ENCODE measurements around the gene EEPD1. TPM values are rescaled to one million over a fixed set of nuclear protein-coding genes. Genes with fewer than 3 reads are reported as not detected.
A peak's percentile ranks its signal among the peaks of the same experiment; 100 is the strongest.

The EEPD1 gene
- total RNA-seq, 1 donor from 2014 or later = 10.0 TPM

DNA sequence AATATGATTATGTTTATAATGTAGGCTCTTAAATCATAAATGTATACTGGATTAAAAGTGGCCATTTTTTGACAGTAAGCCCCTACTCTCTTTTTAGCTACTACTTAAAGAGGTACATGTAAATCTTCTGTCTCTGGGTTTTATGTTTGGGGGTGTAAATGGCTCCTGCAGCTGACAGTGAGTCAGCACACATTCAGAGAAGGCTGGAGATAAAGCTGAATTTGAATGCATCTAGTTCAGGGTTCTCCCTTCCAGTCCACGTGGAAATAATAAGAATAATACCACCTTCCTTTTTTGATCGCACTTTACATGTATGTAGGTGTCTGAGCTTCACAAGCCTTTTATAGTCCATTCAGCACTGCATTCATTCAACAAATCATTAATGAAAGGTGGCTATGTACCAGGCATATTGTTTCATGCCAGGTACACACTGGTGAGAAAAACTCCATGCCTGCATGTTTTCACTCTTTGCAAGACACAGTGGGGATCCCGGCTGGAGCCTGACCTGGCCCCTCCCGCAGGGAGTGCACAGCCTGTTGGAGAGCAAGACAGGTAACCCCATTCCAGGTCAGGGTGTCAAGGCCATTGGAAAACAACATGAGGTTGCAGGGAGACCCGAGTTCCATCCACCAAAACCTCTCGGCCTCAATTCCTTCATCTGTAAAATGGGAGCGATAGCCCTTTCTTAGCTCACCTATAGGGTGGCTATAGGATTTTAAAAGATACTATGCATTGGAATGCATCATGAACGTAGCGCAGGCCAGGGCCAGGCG lies 129.1 kb downstream of the EEPD1 start:
- ATAC-seq (ENCODE audit: poor library complexity) (no peak), DNase-seq (no peak)
- intact Hi-C loops (cut with DNase I) = no loop called here

DNA sequence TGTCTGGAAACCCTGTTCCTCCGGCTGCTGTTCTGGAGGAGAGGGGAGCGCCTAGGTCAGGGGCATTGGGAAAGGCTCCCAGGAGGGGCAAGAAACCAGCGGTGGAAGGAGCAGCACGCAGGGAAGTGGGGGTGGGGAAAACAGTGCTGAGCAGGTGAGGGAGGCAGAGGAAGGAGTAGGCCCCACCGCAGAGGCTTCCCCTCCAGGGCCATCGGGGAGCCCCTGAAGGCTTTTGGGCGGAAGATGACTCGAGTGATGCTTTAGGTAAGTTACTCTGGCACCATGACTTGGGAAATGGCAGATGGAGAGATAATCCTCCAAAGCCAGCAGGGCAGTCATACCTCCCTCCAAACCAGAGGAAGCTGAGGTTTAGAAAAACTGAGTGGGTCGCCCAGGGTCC lies 130.1 kb downstream of the EEPD1 start:
- DNase-seq = no peak
- intact Hi-C loops (cut with DNase I) = no loop called here
- no peak for ATAC-seq (ENCODE audit: poor library complexity)

DNA sequence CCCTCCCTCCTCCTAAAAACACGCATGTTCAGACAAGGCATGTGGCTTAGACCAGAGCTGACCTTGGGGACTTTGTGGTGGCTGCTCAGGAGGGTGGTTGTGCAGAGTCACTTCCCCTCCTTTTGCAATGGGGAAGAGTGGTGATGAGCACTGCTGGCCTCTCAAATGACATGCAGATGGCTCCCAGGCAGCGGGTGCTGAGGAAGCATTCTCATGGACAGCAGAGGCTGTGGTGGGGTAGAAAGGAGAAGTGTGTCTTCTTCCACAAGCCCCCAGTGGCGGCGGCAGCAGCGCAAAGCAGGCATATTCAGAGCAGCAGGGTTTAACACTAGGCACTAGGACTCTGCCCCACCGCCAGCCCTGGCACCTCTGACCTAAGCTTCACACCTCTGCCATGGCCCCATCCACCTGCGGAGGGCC lies 130.7 kb downstream of the EEPD1 start:
- peak; percentile 84 for DNase-seq
- intact Hi-C loops (cut with DNase I) = no loop called here
- peak; percentile 55 for ATAC-seq (ENCODE audit: poor library complexity)

DNA sequence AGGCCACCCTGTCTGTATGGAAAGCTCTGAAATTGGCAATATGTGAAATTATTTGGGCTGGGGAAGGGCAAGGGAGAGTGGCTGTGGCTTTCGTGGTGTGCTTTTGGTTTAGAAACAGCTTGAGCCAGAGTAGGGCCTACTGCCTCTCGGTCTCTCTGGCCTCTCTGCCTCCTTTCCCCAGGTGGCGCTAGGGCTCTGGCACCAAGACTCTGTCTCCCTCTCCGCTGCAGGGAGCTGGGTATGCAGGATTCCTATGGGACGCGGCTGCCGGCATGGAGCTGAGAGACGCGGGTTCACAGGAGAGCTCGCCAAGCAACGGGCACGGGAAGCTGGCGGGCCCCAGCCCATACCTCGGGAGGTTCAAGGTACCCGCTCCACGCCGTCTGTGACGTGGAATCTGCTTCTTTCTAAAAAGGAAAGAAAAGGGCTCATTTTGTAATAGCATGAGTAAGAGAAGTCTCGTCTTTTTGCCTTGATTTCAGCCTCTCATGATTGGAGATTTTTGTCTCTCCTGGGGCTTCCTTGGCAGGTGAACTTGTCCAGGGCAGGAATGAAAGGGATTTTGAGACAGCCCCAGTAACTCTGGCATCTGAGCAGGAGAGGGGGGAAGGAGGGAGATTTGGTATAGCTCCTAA lies 131.5 kb downstream of the EEPD1 start:
- intact Hi-C loops (cut with DNase I) = no loop called here
- ATAC-seq (ENCODE audit: poor library complexity) = no peak
- DNase-seq = no peak

DNA sequence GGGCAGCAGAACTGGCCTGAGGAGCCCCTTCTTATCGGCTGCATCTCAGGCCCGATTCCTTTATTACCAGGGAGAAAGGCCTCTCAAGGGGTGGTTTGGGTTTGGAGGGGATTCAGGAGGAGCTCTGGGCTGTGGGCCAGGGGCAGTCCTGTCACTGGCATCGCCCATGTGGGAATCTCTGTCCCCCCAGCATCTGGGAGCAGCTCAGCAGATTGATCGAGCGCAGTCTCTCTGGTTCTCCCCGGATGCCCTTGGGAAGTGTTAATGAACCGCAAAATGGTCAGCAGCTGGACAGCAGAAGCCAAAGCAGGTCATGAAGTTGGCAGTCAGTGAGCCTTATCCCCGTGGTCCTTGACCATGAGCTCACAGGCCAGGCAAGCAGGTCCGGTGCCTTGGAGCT lies 132.2 kb downstream of the EEPD1 start:
- intact Hi-C loops (cut with DNase I) = no loop called here
- ATAC-seq (ENCODE audit: poor library complexity) (no peak), DNase-seq (no peak)

DNA sequence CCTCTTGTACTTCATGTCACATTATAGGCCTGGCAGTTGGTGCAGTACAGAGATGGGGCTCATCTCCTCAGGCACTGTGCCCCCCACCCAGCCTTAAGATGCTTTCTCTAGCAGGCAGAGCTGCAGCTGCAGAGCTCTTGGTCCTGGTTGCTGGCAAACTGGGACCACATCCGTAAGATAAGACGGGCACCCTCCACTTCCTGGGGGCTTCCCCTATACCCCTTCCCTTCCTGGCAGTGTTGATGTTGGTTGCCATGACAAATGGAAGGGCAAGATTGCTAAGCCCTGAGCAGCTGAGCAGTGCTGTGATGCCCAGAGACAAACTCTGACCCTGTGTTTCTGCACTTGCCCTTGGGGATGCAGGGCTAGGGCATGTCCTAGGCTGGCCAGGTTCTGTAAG lies 133.2 kb downstream of the EEPD1 start:
- DNase-seq (no peak), ATAC-seq (ENCODE audit: poor library complexity) (no peak)
- intact Hi-C loops (cut with DNase I) = no loop called here

DNA sequence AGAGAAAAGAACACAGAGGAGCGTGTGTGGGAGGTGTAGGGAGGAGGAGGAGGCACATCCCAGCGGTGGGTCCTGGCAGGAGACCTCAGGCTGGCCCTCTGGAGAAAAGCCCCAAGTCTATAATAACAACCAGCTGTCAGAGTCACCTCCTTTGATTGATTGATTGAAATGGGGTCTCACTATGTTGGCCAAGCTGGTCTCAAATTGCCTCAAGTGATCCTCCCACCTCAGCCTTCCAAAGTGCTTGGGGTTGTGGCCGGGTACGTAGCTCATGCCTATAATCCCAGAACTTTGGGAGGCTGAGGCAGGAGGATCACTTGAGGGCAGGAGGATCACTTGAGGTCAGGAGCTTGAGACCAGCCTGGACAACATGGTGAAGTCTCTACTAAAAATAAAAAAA lies 133.6 kb downstream of the EEPD1 start:
- intact Hi-C loops (cut with DNase I) = no loop called here
- no peak for ATAC-seq (ENCODE audit: poor library complexity)
- no peak for DNase-seq

DNA sequence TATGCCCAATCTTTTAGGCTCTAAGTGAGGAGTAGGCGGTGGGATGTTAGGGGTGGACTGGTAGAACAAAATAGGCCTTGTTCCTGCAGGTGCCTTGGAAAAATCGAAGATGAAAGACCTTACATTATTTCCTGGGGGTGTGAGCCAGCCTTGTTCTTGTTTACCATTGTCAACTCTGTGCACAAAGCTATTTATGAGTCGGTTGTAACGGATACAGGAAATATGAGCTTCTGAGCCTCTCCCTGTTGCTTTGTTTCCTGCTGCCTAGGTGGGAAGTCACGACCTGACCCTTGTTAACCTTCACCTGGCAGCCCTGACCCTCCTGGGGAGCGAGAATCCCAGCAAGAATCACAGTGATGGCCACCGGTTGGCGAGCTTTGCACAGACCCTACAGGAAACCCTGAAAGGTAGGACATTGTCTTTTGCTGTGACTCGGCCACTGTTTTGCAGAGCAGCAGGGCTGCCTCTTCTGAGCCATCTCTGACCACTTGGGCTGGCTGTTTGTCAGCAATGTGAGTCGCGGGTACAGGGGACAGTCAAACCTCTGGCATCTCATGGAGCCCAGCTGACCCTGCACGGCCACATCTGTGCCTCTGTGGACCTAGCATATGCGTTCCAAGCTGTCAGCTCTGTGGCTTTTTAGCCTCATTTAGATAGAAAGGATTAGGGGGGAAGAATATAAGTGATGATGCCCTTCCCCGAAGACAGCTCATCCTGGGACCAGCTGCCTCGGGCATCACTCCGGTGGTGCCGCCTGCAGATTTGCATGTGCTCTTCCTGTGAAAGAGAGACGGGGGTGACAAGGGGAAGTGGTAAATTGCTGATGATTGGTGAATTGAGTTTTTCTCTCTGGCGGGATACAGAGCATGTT lies 134.6 kb downstream of the EEPD1 start:
- DNase-seq = no peak
- ATAC-seq (ENCODE audit: poor library complexity) = no peak
- intact Hi-C loops (cut with DNase I) = no loop called here

DNA sequence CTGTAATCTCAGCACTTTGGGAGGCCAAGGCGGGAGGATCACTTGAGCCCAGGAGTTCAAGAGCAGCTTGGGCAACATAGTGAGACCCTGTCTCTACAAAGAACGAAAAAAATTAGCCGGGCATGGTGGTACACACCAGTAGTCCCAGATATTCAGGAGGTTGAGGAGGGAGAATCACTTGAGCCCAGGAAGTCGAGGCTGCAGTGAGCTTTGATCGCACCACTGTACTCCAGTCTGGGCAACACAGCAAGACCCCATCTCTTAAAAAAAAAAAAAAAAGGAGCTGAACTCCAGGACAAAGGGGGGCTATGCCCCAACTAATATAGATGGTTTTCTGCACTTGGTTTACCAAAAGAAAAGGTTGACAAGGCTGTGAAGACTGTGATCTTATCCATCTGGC lies 135.4 kb downstream of the EEPD1 start:
- DNase-seq (no peak), ATAC-seq (ENCODE audit: poor library complexity) (no peak)
- intact Hi-C loops (cut with DNase I) = no loop called here

DNA sequence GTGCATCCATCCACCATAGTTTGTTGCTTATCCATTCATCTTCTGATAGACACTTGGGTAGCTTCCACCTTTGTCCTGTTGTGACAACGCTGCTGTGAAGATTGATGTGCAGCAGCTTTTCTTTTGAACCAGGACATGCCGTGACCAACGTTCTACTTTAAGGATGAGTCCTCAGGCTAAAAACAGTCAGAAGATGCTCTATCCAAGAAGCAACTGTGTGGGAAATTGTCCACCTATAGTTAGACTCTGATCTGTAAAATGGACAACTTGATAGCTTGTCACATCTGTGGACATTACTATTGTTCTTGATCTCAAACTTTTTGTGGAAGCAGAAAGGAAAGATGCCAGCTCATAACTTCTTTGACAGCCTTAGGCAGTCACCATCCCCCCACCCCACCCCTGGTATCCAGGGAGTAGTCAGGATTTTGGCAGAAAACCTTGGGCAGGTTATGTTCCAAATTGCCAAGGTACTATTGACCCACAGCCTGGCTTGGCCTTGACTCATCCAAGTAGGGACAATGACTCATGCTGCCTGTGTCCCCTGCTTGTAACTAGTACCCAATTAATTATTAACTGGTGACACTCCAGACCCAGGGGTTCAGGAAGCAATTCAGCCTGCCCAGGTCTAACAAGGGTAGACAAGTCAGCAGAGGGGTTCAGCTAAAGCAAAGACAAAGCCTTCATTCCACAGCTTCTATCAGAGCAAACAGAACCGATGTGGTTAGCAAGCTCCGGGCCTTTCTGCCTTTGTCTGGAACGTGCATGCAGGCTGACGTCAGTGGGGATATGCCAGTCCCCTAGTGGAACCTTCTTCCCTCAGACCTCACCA lies 137.0 kb downstream of the EEPD1 start:
- no peak for ATAC-seq (ENCODE audit: poor library complexity)
- intact Hi-C loops (cut with DNase I) = loop anchor here (2.0 to 5.0 kb wide), 2 partner anchors 138 to 303 kb away; partner anchors contain the start of gene EEPD1
- no peak for DNase-seq

DNA sequence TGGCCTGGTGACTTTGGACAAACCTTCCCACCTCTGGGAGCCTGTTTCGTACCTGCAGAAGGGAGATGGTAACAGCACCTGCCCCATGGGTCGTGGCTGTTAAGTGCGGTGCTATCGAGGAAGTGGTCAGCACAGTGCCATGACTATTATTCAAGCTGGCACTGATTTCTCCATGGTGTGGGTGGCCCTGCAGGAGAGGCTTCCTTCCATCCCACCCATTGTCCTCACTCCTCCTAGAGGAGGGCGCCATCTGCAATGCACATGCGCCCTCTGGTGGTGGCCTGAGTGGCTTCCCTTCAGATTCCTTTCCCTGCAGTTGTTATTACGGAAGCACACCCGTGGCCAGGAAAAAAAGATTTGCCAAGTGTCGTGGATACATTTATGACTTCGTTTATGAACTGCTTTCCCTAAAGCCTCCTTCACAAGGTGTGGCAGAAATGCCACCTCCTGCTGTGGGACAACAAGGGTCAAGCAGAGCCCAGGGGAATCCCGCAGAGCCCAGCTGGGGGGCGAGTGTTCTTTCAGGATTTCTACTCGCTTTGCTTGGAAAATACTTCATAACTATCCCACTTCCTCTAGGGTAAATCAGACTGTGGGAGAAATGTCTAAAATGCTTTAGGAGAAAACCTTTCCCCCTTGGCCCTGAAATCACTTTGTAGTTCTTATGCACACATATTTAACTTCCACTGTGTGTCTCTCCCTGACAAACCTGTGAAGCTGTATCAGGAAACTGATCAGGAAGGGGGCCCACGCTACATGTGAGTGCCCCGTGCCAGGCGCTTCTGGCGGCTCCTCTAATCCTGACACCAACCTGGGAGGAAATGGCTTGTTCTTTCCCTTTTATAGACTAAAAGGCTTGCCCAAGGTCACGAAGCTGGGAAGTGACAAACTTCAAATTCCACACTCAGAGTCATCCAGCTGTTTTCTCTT lies 138.6 kb downstream of the EEPD1 start:
- intact Hi-C loops (cut with DNase I) = loop anchor here (2.0 to 5.0 kb wide), 2 partner anchors 139 to 305 kb away; partner anchors contain the start of gene EEPD1
- ATAC-seq (ENCODE audit: poor library complexity) (peak; percentile 97), DNase-seq (peak; percentile 91)

DNA sequence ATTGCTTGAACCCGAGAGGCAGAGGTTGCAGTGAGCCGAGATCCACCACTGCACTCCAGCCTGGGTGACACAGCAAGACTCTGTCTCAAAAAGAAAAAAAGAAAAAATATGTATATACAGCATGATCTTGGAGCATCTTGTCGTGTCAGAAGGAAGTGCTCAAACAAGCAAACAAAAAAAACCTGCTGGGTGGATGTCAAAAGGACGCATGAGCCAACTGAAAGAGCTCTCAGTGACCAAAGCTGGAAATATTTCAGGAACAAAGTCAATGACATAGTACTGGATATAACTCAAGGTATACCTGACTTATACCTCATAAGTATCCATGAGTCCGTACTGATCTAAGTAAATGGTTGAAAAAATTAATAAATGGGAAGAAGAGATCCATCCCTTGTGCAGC lies 142.0 kb downstream of the EEPD1 start:
- ATAC-seq (ENCODE audit: poor library complexity) = no peak
- intact Hi-C loops (cut with DNase I) = no loop called here

DNA sequence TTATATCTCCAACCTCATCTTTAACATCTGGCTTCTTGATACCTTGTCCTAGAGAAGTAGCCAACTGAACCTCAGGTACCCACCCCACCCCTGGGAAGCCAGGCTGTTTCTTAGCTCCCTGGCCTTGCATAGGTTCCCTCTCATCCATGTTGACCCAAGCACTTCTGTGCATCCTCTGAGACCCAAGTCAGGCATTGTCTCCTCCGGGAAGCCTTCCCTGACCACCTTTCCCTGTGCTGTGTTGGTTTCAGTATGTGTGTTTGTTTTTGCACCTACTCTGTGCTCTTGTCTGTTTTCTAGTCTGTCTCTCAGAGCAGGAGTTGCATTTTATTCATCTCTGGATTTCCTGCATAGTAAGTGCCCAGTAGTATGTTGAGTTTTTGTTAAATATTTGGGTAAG lies 143.2 kb downstream of the EEPD1 start:
- ATAC-seq (ENCODE audit: poor library complexity) = no peak
- no peak for DNase-seq
- intact Hi-C loops (cut with DNase I) = no loop called here

More for the DNA sequence above, 142.0 kb downstream of the EEPD1 start:
- no peak for DNase-seq

DNA sequence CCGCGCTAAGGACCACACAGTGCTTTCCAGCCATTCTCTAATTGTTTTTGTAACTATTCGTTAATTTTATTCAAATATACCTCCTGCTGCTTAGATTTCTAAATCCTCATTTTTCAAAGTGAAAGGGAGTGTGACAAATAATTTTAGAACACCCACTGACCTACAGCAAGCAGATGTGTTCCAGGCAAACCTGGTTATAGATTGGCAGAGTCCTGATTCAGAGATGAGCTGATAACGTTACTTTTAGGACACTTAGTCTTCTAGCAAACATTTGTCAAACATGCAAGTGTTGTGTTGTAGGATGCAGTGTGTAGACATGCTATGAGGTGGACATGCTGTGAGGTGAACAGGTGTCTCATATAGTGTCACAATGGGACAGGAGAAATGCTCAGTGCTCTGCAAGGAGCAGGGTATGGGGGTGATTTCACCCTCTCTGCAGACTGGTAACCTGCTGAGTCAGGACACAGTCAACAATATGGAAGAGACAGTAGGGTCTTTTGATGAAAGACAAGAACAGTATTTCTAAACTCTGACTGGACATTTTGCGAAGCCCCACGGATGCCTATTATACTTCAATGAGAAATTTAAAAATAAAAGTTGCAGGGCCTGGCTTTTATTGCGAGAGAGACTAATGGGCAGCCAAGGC lies 144.4 kb downstream of the EEPD1 start:
- intact Hi-C loops (cut with DNase I) = no loop called here
- ATAC-seq (ENCODE audit: poor library complexity) (no peak), DNase-seq (no peak)

DNA sequence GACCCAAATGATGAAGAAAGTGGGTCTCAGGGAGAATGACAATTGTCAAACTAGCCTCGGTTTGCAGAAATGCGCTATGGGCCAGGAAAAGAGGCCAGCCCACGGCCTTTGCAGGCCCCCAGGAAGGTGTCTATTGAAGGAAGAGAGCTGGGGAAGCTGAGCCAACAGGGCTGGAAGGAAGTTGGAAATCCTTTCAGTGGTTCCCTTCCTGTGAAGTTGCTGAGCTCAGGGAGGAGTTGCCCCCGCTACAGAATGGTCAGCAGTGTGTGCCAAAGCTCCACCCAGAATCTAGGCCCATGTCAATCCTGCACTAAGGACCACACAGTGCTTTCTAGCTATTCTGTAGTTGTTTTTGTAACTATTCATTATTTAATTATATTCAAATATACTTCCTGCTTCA lies 145.1 kb downstream of the EEPD1 start:
- ATAC-seq (ENCODE audit: poor library complexity) = peak; percentile 3
- intact Hi-C loops (cut with DNase I) = no loop called here
- peak; percentile 49 for DNase-seq

DNA sequence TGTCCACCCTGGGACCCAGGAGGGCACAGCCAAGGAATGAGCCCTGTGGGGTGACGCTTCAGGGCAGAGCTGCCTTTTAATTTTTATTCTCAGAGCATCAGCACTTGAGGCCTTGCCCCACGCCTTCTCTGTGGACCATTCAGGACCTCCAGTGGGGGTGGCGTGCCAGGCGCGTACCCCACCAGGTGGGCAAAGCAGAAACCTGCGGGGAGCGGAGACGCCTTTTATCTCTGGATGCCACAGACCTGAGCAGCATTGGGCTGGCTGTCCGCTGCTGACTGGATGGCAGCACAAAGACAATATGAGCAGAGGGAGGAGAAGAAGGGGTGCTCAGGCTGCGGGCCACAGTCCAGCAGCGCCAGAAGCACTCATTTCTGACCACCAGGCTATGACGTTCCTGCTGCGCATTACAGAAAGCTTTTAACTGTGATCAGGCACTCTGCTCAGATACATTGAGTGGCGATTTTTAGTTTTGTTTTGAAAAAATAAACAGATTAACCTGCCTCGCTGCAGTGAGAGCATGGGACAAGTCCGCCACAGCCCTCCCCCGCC lies 146.2 kb downstream of the EEPD1 start:
- intact Hi-C loops (cut with DNase I) = no loop called here
- ATAC-seq (ENCODE audit: poor library complexity) = no peak
- no peak for DNase-seq

DNA sequence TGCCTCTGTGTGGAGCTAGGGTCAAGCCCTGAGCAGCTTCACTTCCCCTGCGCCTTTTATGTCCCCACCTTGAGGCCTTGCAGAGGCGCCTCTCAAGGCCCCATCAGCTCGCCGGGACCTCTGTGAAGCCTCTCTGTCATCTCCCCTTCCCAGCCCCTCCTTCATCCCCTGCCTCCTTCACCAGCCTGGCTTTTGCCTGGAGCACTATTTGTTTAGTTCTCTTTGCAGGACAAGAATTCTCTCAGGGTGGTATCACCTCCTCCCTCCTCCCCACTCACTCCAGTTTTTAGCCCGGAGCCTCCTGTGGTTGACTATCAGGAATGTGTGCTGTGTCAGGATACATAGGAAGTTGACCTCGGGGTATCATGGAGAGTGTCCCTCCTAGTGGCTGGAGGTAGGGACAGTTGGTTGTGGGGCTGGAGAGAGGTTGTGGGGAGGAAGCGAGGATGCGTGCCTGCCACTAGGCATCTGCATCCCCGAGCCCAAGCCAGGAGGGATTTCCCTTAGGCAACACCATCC lies 146.8 kb downstream of the EEPD1 start:
- no peak for ATAC-seq (ENCODE audit: poor library complexity)
- intact Hi-C loops (cut with DNase I) = no loop called here
- no peak for DNase-seq

Data from Right ventricle myocardium superior (tissue), 1 donor.